ENCODE data around the gene SARM1.

SARM1 gene

DNA sequence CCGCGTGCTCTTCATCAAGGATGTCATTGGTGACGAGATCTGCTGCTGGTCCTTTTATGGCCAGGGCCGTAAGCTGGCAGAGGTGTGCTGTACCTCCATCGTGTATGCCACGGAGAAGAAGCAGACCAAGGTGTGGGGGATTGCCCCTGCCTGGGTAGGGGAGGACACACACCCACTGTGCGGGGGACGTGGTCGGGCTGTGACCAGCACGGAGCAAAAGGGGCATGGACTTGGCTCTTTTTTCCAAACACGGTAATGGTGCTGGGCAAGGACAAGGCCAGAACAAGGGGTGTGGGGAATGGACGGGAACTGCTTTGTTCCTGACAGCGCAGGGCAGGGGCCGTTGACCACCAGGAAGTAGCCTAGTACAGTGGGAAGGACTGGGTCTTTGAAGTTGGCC is 29.2 kb upstream of the SARM1 start:
- no peak for DNase-seq

DNA sequence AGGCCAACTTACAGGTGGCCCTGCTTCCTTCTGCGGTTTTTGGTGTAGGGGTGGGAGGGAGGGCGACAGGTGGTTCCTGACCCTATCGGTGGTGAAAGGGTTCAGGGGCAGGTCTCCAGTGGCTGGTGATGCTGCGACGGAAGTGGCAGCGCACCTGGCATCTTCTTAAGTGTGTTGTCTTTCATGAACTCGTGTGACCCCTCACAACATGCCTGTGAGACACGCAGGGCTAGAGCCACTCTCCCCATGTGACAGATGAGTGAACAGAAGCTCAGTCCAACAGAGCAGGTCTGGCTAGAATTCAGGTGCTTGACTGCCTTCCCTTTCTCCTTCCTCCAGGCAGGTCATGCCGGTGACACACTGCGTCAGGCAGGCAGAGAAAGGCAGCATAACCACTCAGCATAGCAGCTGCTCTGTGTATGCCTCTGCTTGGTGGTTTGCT is 28.0 kb upstream of the SARM1 start:
- no peak for DNase-seq

DNA sequence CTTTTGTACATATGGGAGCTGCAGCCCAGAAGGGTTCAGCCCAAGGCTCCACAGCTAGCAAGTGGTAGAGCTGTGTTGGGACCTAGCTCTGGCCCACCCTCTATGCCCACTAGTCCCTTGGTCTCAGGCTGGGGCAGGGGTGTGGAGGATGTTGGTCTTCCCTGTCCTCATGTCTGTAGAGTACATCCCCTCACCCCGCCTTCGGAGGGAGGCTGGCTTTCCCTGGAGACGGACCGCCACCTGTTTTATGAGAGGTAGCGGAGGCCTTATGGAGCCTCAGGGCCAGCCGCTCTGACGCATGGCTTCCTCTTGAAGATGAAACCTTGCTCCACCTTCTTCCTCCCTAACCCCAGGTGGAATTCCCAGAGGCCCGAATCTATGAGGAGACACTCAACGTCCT is 27.5 kb upstream of the SARM1 start:
- DNase-seq = no peak

DNA sequence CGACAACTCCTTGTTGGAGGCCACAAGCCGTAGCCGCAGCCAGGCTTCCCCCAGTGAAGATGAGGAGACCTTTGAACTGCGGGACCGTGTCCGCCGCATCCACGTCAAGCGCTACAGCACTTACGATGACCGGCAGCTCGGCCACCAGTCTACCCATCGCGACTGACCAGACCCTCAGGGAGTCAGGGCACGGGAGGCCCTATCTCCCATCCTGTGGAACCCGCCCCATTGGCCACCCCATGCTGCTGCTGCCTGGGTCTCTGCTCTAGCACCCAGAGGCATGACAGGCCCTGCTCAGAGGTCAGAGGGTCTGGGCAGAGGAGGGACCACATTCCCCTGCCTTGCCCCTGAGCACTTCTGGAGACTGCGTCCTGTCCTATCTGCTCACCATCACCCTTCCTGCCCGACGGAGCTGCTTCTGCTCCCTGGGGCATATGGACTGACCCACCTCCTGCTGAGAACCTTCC is 27.0 kb upstream of the SARM1 start:
- DNase-seq = no peak

DNA sequence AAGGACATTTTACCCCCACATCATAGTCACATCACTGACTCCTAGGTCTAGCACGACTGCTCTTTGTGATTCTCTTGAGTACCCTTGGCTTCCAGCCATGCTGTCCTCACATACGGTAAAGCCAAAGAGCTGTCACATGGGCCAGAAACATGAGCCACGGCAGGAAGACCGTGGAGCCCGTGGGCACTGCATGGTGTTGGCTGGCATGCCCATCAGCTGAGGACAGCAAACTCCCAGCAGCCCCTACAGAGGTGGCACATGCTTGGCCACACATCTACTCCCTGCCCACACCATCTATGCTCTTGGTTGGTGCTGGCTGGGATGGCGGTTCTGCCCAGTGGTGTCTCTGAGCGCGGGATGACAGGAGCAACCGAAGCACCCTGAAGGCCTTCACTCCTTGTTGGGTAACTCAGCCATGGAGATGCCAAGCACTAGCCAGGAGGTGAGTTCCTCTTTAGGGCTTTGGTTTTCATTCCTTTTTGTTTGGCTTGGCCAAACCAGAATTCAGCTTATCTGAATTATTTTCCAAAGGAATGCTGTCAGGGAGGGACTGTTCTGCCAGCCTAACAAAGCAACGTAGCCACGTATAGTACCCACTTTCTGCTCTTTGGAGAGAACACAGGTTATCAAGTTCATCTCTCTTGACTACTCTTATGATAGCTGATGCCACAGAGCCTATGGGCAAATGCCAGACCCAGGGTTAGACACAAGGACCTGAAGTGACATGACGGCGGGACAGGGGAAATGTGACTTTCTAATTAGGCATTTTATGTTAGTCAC is 25.9 kb upstream of the SARM1 start:
- no peak for DNase-seq

DNA sequence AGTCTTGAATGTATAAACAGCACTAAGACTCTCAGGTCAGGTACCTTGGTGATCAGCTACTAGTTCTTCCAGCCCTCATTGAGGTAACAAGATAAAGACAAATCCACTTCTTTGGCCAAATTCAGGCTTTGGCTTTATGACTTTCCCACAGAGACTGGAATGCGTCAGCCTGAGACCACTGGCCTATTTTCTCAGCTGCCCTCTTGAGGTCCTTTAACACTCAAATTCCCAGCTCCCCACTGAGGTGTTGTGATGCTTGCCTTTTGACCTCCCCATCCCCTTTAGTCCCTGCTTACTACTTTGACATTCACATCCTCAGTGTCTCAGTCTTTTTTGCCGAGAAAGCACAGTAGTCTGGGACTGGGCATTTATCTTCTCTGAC is 25.3 kb upstream of the SARM1 start:
- no peak for DNase-seq

DNA sequence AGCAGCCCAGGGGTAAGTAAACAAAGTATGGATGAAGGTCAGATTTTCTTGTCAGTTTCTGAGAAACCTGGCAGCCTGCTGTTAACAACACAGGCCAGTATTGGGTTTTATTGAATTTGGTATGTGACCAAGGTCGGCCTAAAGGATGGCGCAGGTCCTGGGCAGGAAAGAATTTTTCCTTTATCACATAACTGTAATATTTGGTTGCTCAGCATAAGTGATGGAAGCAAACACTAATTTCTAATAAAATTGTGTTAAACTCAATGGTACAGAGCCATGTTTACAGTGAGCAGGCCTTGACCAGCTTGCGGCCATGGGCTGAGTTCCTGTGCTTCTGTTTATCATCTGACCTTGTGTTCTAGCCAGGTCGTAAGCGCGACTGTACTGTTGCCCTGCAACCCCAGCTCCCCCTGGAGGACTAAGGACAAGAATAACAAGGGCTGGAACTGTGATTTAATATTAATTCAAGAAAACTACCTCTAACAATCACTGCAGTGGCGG is 24.7 kb upstream of the SARM1 start:
- no peak for DNase-seq

DNA sequence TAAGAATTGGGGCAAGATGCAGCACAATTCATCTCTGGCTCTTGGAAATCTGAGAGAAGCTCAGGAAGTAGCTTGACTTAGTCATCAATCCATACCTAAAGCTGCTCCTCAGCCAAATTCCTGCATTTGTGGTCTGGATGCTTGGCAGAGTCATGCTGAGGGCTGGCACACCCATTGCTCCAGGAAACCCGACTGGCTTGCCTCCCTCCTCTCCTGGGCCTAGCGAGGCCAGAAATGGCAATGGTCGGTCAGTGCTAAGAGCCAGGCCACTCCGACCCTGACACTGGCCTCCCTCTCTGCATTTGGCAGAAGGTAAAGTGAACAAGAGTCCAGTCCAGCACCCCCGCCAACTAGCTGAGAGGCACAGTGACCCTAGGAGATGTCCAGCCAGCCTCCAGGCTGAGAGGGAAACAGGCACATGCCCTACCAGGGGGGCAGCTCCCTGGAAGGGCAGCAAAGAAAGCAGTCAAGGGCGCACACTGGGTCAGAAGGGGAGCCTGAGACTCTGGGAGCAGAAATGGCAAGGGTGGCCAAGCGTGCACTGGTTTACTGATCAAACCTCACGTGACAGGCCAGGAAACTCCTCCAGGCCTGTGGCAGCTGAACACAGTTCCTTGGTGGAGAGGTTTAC is 24.1 kb upstream of the SARM1 start:
- DNase-seq = no peak

DNA sequence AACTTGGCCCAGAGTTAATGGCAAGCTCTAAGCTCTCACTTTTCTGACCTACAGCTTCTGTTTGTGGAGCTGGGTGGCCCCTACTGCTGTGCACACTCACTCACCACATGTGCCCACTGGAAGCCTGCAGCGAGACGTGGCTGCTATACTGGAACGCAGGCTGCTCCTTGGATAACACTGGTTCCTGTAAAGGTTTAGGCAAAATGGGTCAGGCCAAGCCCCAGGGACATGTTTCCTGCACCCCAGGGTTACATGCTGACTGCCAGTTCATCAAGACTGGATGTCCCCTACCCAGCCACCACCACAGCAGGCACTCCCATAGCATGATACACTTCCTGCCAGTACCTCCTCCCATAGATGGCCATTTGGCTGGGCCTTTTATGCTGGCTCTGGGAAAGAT is 22.5 kb upstream of the SARM1 start:
- no peak for DNase-seq

DNA sequence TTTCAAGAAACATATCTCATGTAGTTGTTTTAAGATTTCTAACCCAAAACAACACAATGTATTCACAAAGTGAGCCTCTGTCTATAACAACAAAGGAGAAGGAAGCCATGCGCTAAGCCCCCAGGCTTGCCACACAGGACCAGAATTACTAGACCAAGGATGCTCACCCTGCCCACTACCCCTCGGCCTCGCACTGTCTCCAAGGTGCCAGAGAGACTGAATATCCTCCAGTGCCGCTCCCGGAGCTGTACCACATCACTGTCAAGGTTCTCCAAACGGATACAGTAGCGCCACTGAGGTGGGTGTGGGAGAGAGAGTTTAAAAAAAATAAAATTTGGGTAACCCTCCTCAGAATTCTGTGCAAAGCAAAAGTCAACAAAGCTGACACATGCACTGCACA is 21.2 kb upstream of the SARM1 start:
- no peak for DNase-seq

DNA sequence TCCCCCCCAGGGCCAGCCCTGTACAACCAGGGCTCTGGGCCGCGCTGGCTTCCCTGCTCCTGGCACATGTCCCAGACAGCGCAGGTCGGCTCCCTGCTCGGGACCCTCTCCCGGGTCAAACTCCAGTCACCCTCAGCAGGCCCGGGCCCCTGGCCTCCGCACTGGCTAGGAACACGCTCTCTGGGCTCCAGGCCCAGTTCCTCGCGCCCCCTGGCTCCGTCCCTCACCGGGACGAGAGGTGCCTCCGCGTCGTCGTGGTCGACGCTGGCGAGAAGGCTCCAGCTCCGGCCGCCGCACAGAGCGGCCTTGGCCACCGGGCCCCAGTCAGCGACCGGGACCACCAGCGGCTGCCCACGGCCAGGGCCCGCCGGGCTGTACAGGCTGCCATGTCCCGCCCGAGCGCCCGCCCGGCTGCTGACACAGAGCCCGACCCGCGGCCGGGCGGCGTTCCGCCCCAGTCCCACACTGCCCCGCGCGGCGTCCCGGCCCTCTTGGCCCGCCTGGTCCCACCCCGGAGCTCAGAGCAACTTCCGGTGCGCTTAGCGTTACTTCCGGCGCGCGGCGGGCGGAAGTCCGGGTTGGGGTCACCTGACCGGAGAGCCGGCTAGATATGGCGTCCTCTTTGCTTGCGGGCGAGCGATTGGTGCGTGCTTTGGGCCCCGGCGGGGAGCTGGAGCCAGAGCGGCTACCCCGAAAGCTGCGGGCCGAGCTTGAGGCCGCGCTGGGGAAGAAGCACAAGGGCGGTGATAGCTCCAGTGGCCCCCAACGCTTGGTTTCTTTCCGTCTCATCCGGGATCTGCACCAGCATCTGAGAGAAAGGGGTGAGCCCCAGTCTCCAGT is 14.2 kb upstream of the SARM1 start, which contains the start of gene POLDIP2:
TSS of gene POLDIP2 (minus strand) at position 467 of the 840 bp plus-strand sequence. CDS start at position 388, 79 bp downstream.
- peak; percentile 87 to 99 for DNase-seq

DNA sequence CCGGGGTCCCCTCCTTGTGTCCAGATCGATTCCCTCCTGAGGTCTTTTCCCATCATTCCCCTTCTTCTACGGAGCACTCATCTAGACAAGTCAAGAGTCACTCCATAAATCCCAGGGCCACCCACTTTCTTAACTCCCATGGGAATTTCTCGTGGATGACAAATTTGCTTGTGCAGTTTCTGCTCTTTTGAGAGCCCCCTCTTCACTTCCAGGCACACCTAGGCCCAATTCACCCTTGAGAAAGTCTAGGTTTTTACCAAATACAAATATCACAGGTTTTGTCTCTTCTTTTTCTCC is 13.6 kb upstream of the SARM1 start:
- peak in 1 of 2 experiments; percentile 35 for DNase-seq

DNA sequence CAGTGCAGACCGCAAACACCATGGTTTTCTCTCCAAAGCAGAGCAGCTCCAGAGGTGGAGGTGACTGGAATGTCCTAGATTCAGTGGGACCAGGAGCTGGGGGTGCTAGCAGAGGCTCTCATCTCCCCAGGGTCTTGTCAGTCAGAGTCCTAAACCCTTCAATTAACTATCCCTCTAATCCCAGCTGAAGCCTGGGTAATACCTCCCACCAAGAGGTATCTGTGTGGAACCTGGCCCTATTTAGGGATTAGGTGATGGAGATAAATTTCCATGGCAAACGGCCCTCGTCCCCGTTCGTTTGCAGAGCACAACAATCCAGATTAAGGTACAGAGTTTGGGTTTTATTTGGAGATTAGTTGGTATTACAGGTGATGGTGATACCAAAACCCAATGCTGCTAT is 8.3 kb upstream of the SARM1 start:
- DNase-seq = no peak

DNA sequence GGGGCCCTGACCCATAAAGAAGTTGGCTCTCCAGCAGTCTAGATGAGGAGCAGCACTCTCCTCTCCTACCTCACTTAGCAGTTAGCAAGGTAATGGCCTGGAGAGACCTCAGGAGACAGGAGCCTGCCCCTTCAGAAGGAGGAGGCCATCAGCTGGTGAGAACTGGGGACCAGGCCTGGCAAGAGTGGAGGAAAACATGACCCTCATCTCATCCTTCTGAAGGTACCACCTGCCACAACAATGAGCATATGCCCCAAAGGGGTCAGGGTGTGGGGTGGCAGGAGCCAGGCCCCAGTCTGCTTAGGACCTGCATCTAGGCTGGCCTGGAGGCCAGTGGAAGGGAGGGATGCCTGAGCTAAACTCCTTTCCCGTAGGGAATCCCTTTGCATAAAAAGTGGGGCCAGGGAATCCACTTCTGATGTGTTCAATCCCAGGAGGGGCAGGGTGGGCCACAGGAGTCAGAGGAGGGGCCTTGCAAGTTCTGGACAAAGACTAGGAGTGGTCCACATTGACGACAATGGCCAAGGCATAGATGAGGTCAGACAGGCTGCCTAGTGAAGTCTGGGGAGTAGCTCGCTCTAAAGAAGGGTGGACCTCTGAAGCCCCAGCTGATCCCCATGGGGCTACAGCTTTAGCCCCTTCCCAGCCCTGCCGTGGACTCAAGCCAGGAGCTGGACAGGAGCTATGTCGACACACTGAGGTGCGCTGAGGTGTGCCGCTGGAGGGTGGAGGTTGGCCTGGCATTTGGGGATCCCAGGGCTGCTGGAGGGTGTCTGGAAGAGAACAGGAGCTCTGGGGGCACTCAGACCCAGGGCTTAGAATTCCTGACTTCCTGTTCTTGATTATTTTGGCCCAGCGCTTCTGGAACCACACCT is 7.5 kb upstream of the SARM1 start:
- DNase-seq = no peak

DNA sequence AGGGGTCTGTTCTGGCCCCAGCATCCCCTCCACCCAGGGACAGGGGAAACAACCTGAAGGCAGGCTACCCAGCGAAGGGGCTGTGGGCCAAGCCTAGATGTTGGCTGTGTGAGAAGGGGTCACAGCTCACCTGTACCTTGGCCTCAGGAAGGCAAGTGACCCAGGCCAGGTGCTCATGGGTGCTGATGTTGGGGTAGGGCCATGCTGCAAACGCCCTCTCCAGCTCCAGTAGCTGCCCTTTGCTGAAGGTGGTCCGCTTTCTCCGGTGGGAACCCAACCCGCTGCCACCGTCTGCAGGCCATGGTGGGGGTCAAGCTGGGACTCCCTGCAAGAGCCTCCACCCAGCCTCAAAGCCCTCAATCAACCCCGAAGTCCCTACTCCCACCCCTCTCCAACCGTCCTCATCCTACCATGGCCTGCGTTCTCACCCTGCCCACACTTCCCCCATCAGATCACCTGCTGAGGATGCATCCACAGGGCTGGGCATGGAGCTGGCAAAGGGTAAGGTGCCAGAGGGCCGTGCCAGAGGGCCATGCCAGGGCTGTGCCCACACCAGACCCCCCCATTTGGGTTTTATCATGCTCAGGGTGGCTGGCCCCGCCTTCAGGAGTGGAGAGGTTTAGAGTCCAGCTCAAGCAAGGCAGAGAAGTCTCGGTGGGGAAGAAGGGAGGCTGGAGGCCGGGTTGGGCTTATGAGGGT is 6.7 kb upstream of the SARM1 start, which contains the start of gene SEBOX:
TSS of gene SEBOX (minus strand) at position 535 of the 699 bp plus-strand sequence. CDS start at position 487, 48 bp downstream.
- no peak for DNase-seq

DNA sequence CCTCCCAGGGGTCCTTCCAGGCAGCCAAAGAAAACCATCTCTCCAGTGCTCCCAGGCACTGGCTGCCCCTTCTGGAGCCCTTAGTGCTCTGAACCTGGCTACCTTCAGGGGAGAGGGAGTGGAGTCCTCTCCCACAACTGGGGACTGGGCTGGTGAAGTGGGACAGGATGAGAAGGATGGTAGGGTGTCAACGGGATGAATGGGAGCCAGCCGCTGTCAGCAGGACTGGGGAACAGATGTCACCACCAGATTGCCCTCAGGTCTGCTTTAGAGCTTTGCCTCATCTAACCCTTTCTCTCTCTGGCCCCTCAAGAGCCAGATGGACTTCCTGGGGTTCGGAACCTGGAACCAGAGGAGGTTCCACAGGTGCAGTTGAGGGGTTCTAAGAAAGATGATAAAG is 6.0 kb upstream of the SARM1 start:
- DNase-seq = no peak

DNA sequence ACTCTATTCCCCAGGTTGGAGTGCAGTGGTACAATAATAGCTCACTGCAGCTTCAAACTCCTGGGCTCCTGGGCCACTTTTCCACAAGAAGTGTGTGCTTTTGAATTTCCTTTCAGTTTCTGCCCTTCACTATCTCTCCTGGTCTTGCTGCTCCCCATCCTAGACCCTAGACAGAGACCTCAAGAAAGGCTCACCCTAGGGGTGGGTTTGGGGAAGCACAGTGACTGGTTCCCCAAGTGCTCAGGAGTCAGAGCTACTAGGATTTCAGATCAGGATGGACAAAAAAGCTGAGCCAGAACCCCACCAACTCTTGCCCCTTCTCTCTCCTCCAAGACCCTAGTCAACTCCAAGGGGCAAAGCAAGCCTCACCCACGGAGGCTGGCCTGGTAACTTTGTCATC is 4.9 kb upstream of the SARM1 start:
- no peak for DNase-seq

DNA sequence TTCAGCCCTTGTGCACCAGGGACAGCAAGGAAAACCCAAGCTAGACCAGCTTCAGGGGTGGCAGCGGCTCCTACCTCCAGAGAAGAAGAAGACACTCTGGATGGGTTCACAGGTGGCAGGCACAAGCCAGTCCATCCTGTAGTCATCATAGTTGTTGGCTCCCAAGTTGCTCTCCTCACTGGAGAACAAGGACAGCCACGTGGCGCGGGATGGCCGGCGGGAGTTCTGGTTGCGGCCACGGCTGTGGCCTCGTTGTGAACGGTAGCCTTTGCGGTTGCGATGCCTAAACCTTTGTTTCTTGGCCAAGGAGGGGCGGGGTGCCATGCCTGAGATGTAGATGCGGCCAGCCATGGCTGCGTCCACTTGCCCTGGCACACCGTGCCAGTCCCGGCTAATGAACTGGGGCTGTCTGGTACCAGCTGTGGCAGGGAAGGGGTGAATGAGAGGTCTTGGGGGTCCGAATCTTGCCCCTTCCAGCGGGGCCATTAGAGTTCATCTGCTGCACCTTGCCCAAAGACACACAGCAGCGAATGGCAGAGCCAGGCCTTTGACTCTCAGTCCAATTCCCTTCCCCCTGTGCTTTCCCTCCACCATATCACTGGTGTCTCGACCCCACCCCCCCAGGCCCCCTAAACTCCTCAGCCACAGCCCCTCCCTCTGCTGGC is 3.7 kb upstream of the SARM1 start:
- DNase-seq = no peak

DNA sequence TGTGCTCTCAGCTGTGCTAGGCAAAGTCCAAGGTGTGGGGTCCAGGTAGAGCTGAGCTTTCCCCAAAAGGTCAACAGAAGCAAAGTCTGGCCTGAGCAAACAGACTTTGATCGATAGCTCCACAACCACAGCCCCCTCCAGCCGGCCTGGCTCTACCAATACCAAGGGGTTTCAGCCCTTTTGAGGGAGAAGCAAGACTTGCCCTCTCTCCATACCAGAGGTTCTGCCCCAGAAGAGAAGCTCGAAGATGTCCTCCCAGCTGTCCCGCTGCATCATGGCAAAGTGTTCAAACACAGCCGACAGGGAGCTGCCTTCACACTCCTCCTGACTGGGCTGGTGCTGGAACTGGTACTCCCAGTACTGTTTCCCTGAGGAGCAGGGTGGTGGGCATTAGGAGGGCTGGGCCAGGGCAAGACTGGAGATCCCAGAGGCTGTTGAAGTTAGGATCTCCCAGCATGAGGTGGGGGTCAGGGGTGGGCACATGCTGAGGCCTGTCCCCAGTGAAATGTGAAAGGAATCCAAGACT is 3.1 kb upstream of the SARM1 start:
- DNase-seq = no peak

DNA sequence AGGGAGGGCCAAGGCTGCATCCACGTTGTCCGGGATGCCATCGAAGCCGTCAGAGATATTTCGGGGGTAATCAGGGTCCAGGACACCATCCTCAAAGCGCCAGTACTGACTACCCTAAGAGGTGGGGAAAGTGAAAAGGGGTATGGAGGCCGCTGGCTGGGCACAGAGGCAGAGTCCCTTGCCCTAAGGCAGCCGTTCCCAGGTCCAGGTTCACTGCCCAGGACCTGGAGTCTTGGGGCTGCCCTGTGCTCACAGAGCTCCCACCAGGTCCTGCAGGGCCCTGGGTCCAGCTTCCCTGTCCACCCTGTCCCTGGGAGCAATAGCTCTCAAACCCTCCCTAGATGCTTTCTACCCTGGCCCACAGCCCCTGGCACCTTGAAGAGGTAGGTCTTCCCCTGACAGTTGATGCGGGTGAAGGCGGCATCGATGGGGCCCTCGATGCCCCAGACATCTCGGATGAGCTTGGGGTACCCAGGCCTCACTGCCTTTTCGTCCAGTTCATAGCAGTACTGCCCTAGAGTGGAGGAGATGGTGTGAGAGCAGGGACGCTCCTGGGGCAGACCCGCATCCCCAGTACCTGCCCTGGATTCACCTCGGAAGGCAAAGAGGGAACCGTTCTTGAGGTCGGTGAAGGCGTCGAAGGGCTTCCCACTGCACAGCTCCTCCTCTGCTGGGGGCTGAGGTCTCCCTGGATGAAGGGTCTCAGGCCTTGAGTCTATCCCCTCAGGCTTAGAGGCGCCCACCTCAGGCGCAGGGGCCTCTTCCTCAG is 2.4 kb upstream of the SARM1 start:
- no peak for DNase-seq

All from NCI-H526 (cell line).